SKM-1 treated with dmso at 0.1 percent for 144 hours (cell line): ENCODE data around the gene EPHB4.

Experiments used
- DNase-seq: peaks from one replicate; lab custom pipeline; 2025; ENCODE audit not compliant: unreplicated experiment; lab: John Stamatoyannopoulos, UW

Gene EPHB4

DNA sequence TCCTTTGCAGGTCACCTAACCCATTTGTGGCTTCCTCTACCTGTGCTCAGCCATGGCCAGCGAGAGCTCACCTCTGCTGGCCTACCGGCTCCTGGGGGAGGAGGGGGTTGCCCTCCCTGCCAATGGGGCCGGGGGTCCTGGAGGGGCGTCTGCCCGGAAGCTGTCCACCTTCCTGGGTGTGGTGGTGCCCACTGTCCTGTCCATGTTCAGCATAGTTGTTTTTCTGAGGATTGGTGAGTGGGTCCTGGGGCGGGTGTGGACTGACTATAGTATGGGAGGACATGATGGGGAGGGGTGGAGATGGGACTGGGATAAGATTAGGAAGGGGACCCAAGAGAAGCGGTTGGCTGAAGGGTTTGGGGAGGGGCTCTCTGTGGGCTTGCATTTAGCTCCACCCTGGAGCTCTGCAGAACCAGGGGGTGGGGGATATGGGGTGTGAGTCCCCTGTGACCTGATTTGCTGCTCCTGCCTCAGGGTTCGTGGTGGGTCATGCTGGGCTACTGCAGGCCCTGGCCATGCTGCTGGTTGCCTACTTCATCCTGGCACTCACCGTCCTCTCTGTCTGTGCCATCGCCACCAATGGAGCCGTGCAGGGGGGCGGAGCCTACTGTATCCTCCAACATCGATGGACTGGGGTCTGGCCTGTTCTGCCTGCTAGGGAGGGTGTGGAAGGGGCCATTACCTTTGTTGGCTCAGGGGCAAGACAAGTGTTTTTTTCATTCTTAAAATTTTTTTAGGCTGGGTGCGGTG, 27.0 kb upstream of the EPHB4 start:
- DNase-seq, result no peak

DNA sequence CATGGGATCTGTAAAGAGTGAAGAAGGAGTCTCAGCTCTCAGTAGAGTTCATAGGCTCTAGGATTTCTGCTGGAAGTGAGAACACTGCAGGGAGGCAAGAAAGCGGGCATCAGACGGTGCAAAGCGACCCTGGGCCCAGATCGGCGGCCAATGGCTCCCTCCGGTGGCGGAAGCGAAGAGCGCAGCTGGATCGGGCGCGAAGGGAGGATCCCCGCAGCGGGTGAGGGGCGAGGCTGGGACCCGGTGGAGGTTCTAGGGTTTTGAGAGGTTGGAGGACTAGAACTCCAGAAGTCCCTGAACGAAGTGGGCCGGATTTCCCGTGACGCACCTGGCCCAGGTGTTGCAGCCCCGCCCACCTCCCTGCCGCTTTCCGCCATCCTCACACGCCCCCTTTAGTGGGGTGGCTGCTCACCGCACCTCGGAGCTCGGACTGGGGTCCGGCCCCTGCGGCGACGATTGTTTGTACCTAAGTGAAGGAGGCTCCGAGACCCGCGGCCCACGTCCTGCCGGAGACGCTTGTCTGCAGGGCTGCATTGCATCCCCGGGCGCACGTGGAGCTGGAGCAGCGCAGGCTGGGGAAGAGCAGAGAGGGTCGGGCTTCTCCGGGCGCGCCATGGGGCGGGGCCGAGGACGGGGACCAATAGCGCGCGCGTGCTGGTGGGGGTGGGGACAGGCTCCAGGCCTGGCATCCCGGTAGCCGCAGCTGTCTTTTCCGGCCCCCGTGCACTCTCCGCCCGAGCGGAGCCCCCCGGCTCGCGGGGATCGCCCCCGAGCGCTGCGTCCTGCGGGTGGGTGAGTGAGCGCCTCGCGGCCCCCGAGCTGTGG, 24.9 kb upstream of the EPHB4 start, which contains the start of gene SLC12A9:
TSS of gene SLC12A9 (plus strand) at position 666 of the 825 bp plus-strand sequence. CDS start 1,485 bp downstream, outside the sequence.
- peak; percentile 85 for DNase-seq

DNA sequence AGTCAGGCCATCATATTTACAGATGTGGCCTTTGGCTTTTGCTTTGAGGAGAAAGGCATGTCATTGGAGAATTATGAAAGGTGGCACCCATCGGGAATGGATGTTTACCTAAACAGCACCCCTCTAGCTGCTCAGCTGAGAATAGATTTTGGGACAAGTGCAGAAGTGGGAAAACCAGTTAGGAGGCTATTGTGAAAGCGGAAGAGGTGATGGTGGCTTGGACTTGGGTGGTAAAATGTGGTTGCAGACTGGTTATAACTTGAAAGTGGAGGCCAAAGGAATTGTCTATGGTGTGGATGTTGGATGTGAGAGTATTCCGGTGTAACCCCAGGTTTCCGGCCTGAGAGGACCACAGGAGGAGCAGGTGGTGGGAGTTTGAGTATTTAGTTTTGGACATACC, 20.0 kb upstream of the EPHB4 start:
- DNase-seq, result no peak

DNA sequence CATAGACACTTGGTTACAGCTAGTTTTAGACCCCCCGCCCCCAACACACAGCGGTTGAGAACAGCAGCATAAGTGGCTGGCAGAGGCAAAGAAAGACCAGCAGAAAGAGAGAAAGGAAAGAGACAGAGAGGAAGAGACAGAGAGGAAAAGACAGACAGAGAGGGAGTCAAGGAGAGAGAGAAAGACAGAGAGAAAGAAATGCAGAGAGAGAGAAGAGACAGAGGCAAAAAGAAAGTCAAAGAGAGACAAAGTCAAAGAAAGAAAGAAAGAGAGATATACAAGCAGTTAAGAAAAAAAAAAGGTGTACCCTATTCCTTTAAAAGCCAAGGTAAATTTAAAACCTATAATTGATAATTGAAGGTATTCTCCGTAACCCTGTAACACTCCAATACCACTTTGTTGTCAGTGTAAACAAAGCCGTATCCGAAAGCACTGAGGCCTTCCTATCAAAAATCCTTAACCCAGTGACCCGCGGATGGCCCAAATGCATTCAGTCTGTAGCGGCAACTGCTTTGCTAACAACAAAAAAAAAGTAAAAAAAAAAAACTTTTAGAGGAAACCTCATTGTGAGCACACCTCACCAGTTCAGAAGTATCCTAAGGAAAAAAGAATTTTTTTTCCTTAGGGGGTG, 13.3 kb upstream of the EPHB4 start:
- no peak for DNase-seq

DNA sequence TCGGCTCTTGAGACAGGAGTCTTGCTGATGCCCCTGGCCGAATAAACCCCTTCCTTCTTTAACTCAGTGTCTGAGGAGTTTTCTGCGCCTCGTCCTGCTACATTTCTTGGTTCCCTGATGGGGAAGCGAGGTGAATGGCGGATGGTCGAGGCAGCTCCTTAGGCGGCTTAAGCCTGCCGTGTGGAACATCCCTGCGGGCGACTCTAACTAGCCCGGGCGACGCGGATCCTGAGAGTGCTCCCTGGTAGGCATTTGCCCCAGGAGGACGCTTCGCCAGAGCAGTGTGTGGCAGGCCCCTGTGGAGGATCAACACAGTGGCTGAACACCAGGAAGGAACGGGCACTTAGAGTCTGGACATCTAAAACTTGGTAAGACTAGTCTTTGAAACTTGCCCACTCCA, 12.0 kb upstream of the EPHB4 start:
- DNase-seq, result no peak

DNA sequence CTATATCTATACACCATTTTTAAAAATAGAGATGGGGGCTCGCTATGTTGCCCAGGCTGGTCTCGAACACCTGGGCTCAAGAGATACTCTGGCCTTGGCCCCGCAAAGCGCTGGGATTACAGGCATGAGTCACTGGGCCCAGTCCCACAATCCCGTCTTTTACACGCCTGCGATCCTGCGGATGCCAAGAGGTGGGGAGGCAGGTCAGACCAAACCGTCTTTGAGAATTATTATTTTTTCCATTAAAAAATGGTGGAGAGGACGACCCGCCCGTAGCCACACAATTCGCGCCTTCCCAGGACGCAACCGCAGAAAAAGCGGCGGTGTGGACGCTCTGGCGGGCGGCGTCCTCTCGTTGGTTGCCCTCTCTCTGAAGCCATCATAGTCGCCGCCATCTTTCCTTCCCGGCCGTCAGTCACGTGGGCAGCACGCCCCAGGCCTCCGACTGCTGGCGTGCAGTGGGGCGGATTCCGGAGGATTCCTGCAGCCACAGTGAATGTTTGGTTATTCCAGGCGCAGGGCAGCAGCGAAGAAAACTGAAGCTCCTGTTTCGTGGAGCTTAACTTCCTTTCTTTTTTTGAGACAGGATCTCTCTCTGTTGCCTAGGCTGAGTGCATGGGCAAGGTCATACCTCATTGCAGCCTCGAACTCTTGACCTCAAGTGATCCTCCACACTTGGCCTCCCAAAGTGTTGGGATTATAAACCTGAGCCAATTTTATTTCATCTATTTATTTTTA, 9.9 kb upstream of the EPHB4 start:
- DNase-seq, result no peak

DNA sequence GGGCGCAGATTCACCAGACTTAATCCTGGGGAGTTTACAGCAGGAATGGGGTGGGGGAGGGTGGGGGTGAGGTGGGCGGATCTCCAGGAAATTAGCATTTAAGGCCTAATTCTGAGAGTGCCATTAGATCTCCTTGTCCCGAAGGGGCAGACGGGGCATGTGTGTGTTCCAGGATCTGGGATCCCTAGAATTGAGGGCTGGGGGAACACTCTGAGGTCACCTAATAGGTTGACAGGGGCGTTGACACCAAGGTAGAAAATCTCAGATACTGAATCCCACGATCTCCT, 9.4 kb upstream of the EPHB4 start:
- no peak for DNase-seq

DNA sequence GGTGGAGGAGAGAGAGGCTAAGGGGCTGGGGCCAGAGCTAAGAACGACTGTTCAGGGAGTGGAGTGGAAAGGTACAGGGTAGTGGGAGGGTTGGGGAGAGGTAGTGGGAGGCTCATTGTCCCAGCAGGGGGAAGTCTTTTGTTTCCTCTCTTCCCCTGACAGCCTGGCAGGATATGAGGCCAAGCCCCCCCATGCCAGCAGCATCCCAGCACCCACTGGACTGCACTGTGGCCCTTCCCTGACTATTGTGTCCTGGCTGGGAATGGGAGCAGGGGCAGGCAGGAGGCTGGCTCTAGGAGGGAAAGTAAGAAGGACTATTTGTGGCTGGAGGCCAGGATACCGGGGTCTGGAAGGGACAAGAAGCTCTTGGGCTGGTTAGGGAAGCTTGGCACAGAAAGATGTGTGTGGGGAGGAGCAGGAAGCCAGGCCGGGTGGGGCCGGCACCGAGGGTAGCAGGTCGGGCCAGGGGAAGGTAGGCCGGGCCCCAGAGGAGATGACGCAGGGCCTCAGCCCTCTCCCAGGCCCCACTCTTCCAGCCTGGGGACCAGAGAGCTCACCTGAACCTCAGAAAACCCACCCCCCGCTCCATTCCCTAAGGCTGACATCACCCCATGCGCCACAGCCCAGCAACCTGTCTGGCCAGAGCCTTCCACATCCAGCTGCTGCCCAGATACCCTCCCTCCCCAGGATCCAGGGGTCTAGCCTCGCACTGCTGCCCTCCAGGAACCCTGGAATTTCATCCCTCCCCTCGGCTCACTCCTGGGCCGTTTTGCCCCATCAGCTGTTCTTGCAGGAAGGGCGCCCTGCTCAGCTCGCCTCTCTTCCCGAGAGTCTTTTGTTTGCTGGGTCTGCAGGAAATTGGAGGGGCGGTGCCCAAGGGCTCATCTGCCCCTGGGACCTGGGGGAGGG, 8.8 kb upstream of the EPHB4 start:
- no peak for DNase-seq

DNA sequence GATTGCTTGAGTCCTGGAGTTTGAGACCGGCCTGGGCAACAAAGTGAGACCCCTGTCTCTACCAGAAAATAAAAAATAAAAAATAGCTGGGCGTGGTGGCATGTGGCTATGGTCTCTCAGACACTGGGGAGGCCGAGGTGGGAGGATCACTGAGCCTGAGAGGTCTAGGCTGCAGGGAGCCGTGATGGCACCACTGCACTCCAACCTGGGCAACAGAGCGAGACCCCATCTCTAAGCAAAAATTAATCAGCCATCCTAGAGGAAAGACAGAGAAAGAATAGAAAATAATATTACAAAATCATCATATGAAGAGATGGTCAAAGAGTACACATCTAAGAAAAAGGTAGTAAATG, 4.9 kb upstream of the EPHB4 start:
- DNase-seq, result no peak

DNA sequence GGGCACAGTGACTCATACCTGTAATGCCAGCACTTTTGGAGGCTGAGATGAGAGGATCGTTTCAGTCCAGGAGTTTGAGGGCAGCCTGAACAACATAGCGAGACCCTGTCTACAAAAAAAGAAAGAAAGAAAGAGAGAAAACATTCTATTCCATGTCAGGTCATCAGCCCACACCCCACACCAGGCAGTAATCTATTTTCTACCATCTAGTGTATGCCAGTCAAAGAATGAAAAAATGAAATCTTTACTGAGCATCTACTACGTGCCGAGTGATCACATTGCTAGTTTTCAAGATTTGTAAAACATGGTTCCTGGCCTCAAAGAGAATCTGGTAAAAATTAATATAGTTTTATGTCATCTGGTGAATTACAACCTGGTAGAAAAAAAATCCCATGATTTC, 3.1 kb upstream of the EPHB4 start:
- DNase-seq, result no peak

DNA sequence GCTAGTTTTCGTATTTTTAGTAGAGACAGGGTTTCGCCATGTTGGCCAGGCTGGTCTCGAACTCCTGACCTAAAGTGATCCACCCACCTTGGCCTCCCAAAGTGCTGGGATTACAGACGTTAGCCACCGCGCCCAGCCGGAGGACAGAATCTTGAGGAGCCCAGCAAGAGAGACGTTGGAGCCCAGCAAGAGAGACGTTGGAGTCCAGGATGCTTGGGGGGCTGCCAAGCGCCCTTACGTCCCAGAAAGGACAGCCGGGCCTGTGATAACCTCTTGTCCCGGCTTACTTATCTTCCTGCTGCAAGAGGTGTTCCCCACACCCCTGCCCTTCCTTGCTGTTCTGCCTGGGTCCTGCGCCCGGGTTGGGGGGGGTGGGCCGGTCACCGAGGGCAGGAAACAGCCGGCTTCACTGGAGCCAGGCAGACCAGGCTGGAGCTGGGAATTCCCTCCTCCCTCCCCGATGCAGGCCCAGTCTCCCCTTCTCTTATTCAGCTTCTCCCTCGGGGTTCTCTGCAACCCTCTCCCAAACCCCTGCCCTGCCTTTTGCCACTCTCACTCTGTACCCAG, 1.9 kb upstream of the EPHB4 start:
- DNase-seq, result no peak

DNA sequence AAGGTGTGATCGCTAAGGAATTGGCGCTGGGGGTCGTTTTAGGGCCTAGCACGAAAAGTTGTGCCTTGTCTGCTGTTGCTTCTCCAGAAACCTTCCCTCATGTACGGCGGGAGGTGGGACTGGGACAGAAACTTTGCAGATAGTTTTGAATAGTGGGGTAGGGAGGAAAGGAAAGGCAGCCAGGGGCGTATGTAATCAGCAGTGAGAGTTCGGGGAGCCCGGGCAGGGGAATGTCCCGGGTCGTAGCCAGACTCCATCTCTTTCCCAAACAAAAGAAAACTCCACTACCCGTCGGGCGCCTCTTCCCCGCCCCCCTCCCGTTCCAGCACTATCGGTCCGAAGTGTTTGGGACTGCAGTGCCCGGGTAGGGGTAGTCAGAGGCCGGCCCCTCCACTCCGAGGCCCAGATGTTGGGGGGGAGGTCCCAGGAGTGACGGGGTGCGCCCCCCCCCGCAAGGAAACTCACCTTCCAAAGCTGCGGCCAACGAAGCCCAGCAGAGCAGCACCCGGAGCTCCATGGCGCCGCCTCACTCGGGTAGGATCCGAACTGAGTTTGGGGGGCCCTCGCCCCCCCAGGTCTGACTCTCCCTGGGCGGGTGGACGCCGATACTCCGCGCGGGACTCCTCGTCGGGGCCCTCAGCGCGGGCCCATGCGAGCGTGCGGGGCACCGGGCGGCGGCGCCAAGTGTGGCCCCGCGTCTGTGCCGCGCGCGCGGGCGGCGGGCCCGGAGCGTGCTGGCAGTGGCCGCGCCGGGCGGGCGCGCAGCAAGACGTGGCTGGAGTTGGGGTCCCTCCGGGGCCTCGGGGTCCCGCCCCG, 601 bp downstream of the EPHB4 start:
- no peak for DNase-seq

DNA sequence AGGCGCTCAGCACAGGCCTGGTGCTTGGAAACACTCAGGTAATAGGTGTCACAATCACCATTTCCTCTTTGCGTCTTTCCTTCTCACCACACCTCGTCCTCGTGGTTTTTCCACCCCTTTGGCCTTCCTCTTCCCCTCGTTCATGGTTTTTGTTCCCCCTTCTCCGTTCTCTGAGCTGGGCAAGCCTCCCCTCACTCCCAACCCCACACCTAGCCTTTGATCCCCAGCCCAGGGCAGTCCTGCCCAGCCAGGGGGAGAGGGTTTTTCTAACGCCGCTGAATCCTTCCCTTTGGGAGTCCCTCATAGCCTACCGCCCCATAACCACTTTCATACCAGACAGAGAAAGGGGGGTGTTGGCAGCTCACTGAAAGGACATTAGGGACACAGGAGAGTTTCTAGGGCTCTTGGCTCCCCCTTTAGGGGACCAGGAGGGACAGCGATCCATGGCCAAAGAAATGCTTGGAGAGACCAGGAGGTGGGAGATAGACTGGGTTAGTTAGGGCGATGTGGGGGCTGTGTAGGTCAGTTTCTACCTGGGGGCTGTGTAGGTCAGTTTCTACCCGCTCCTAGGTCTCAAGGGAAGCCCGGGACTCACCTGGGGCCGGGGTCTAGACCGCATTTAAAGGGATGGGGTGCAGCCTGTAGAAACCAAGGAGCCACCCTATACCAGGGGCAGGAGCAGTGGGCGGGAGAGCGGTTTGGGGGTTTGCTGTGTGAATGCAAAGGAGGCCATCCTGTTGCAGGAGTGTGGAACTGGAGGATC, 1.4 kb downstream of the EPHB4 start:
- DNase-seq, result no peak

DNA sequence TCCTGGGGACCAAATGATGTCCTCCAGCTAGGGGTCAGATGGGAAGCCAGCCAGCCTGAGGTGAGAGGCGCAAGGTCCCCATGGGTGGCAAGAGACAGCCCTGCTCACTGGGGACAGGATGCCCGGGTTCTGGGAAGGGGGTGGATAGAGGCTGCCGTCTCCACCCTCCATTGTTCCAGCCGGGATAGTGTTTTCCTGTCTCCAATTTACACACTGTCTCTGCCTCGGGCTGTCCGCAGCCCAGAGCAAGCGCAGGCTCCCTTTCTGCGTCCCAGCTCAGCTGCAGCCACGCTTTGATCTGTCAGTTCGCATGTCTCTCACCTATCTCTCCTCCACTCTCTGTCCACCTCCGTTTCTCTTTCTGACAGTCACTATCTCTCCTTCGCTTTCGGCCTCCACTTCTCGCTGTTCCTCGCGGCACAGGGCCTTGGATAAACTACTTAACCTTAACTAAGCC, 2.1 kb downstream of the EPHB4 start:
- DNase-seq, result no peak

DNA sequence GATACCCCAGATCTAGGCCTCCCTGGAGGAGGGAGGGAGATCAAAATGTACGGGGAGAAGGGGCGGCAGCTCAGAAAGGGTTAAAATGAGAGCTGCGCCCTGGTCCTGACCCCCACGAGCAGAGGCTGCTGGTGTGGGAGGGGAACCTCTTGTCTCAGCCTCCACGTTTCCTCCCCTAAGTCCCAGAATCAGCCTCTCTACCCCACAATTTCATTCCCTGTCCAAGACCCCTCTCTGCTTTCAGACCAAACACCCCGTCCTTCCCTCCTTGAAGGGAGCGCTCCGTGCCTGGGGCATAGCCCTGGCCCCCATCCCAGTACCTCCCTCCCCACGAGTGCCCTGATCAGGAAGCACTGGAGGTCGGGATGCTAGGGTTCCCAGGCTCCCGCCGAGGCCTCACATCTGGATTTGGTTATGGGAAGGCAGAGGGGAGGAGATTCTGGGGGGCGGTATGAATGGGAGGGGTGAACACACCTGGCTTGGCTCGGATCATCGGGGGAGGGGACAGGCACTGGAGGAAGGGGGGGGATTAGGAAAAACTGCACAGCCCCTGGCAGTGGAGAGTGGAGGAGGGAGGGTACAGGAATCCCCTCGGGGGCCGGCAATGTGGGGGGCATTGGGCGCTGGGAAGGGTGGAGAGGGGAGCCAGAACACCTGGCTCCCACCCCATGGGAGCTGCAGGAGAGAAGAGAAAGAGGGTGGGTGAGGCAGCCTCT, 2.7 kb downstream of the EPHB4 start:
- no peak for DNase-seq

DNA sequence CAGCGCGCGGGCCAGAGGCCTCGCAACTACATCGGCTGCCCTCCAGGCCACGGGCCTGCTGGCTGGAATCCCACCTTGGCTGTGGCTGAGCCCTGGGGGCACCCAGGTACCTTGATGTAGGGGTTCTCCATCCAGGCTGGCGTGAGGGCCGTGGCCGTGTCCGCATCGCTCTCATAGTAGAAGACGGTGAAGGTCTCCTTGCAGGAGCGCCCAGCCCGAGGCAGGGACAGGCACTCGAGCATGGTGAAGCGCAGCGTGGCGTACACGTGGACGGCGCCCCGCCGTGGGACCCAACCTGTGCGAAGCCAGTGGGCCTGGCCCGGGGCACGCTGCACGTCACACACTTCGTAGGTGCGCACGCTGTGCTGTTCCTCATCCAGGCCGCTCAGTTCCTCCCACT, 3.8 kb downstream of the EPHB4 start:
- no peak for DNase-seq

DNA sequence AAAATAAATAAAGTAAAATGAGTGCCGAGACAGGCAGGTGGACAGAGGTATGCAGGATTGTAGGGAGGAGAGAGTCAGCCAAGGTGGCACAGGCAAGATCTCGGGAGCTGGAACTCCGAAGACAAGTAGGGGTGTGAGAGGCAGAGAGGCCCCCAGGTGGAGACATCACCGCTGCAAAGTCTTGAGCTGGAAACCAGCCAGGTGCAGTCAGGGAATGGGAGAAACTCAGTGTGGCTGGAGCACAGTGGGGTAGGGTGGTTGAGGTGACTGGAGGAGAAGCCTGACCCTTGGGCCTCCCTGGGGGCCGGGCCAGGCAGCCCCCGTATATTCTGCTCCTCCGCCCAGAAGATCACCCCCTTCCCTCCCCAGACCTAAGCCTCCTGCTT, 4.2 kb downstream of the EPHB4 start:
- DNase-seq, result no peak
